Stimulated activated CD4-positive, alpha-beta T cell treated with anti-CD3 and anti-CD28 coated beads, Interleukin-4, amount 100 ng/mL, for 48 hours (primary cell): ENCODE measurements around the gene SMIM44.
"Not testable (repeated sequence)": the region's sequence is repeated elsewhere in the genome, so short reads cannot be mapped to it uniquely, and the experiment has no call there.

Experiments used
- DNase-seq, 2 donors: peaks; one replicate each; pipeline ENCODE4 v3.0.0-alpha.2; 2020; ENCODE audit warnings: low read depth in 2 of 2

Gene SMIM44

GRCh38 chr19:3517638-3518037 lies 34.4 kb upstream of the SMIM44 start:
- DNase-seq, result no peak

- no peak for DNase-seq
These were observed 33.5 kb upstream of the SMIM44 start for GRCh38 chr19:3516675-3517207.

GRCh38 chr19:3515891-3516422 lies 32.7 kb upstream of the SMIM44 start:
- no peak for DNase-seq

- DNase-seq, result no peak
These were observed 31.7 kb upstream of the SMIM44 start for GRCh38 chr19:3514930-3515329.

GRCh38 chr19:3513229-3514140 lies 30.2 kb upstream of the SMIM44 start:
- DNase-seq, result no peak

GRCh38 chr19:3512562-3513228 lies 29.5 kb upstream of the SMIM44 start:
- DNase-seq, result no peak

- DNase-seq, result no peak
These were observed 28.4 kb upstream of the SMIM44 start for GRCh38 chr19:3511506-3512251.

GRCh38 chr19:3510727-3511126 lies 27.5 kb upstream of the SMIM44 start:
- DNase-seq, result no peak

GRCh38 chr19:3509566-3509989 lies 26.3 kb upstream of the SMIM44 start:
- peak in 1 of 2 donors; percentile 35 for DNase-seq

GRCh38 chr19:3508771-3509535 lies 25.7 kb upstream of the SMIM44 start:
- no peak for DNase-seq

GRCh38 chr19:3508121-3508661 lies 24.9 kb upstream of the SMIM44 start:
- DNase-seq, result not testable (repeated sequence)

- no peak for DNase-seq
These were observed 24.3 kb upstream of the SMIM44 start for GRCh38 chr19:3507371-3508120.

- DNase-seq, result peak in 1 of 2 donors; percentile 14
These were observed 23.4 kb upstream of the SMIM44 start for GRCh38 chr19:3506384-3507340.

GRCh38 chr19:3505598-3506383 lies 22.6 kb upstream of the SMIM44 start, which contains the start of gene FZR1:
FZR1 (plus strand) TSS chr19:3506311; CDS start chr19:3522990, 16,679 bp downstream.
- peak; percentile 99 for DNase-seq

- DNase-seq, result no peak
These were observed 21.5 kb upstream of the SMIM44 start for GRCh38 chr19:3504735-3505134.

- DNase-seq, result no peak
These were observed 19.9 kb upstream of the SMIM44 start for GRCh38 chr19:3503036-3503572.

- DNase-seq, result no peak
These were observed 18.5 kb upstream of the SMIM44 start for GRCh38 chr19:3501780-3502179.
